Measurements from ENCODE around the gene SYCE1L. TPM values are rescaled to one million over a fixed set of nuclear protein-coding genes. Genes with fewer than 3 reads are reported as not detected.

SYCE1L gene
- total RNA-seq, 1 experiment from 2014 or later = not detected

DNA sequence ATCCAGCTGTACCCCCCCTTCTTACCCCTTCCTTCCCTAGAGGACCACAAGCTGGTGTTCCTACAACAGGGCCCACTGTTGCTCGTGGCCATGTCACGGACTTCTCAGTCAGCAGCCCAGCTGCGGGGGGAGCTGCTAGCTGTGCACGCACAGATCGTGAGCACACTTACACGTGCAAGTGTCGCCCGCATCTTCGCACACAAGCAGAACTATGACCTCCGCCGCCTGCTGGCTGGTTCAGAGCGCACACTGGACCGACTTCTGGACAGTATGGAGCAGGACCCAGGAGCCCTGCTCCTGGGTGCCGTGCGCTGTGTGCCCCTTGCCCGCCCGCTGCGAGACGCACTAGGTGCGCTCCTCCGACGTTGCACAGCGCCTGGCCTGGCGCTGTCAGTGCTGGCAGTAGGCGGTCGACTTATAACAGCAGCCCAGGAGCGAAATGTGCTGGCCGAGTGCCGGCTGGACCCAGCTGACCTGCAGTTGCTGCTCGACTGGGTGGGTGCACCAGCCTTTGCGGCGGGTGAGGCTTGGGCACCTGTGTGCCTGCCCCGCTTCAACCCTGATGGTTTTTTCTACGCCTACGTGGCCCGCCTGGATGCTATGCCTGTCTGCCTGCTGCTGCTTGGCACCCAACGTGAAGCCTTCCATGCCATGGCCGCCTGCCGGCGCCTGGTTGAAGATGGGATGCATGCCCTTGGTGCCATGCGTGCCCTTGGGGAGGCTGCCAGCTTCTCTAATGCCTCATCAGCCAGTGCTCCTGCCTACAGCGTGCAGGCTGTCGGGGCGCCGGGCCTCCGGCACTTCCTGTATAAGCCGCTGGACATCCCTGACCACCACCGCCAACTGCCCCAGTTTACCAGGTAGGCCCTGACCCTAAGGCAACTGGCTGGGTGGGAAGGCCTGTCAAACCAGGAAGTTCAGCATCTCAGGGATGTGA, 4.6 kb upstream of the SYCE1L start:
- Histone ChIP-seq H3K4me3 (ENCODE audit: low read depth, low read length, poor library complexity, severe bottlenecking) (no peak overlapping the region), H3K9me3 (ENCODE audit: low read depth, low read length, poor library complexity, severe bottlenecking) (no peaks in the 10 kb centered on the region), H3K27ac (ENCODE audit: low read depth, low read length, poor library complexity, severe bottlenecking) (no peak overlapping the region), H3K36me3 (ENCODE audit: insufficient read depth, low read length, poor library complexity, severe bottlenecking) (peaks cover 20% of the 10 kb centered on the region), H3K27me3 (replicated peaks; ENCODE audit: insufficient read depth, low read depth, low read length, poor library complexity) (no peaks in the 10 kb centered on the region), H3K4me1 (ENCODE audit: insufficient read depth, low read length, poor library complexity, severe bottlenecking) (peaks cover 5% of the 10 kb centered on the region)
- intact Hi-C loops (cut with micrococcal nuclease; ENCODE audit: unreplicated experiment) = no loop called here
- DNase-seq (ENCODE audit: low spot score) = no peak
- ChIA-PET POLR2A (ENCODE audit: low non-redundant PET) (no interaction called here), CTCF (no interaction called here)
- TF ChIP-seq, protein P1, sequence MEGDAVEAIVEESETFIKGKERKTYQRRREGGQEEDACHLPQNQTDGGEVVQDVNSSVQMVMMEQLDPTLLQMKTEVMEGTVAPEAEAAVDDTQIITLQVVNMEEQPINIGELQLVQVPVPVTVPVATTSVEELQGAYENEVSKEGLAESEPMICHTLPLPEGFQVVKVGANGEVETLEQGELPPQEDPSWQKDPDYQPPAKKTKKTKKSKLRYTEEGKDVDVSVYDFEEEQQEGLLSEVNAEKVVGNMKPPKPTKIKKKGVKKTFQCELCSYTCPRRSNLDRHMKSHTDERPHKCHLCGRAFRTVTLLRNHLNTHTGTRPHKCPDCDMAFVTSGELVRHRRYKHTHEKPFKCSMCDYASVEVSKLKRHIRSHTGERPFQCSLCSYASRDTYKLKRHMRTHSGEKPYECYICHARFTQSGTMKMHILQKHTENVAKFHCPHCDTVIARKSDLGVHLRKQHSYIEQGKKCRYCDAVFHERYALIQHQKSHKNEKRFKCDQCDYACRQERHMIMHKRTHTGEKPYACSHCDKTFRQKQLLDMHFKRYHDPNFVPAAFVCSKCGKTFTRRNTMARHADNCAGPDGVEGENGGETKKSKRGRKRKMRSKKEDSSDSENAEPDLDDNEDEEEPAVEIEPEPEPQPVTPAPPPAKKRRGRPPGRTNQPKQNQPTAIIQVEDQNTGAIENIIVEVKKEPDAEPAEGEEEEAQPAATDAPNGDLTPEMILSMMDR (conservative IDR thresholded peaks at IDR 0.05; ENCODE audit: low read depth, low read length) = no peak
- no peak for TF ChIP-seq EZH2 (IDR thresholded peaks at IDR 0.05; ENCODE audit: borderline replicate concordance, low read depth, low read length, poor library complexity, severe bottlenecking)
- BruUV-seq (replicated peaks) = no TSS peak

DNA sequence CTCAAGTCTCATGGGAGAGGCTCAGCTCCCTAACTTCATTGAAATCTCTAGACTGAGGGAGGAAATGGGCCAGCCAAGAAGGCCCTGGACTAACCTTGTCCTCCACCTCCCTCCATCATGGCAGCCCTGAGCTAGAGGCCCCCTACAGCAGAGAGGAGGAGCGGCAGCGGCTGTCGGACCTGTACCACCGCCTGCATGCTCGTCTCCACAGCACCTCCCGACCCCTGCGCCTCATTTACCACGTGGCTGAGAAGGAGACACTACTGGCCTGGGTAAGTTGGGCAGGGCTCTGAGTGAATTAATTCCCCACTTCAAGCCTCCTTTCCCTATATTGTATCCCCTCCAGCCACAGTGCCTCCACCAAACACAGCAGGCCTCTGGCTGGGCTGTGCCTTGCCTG, 3.8 kb upstream of the SYCE1L start:
- intact Hi-C loops (cut with micrococcal nuclease; ENCODE audit: unreplicated experiment) = no loop called here
- no peak for DNase-seq (ENCODE audit: low spot score)
- no peak overlapping the region for H3K27ac ChIP-seq (ENCODE audit: low read depth, low read length, poor library complexity, severe bottlenecking)
- TF ChIP-seq EZH2 (IDR thresholded peaks at IDR 0.05; ENCODE audit: borderline replicate concordance, low read depth, low read length, poor library complexity, severe bottlenecking) = no peak
- TF ChIP-seq, protein P1 (conservative IDR thresholded peaks at IDR 0.05; ENCODE audit: low read depth, low read length) = no peak
- no TSS peak for BruUV-seq (replicated peaks)
- no peaks in the 10 kb centered on the region for H3K9me3 ChIP-seq (ENCODE audit: low read depth, low read length, poor library complexity, severe bottlenecking)
- no peak overlapping the region for H3K4me3 ChIP-seq (ENCODE audit: low read depth, low read length, poor library complexity, severe bottlenecking)
- peaks cover 5% of the 10 kb centered on the region for H3K4me1 ChIP-seq (ENCODE audit: insufficient read depth, low read length, poor library complexity, severe bottlenecking)
- ChIA-PET POLR2A (ENCODE audit: low non-redundant PET) (no interaction called here), CTCF (no interaction called here)
- H3K36me3 ChIP-seq (ENCODE audit: insufficient read depth, low read length, poor library complexity, severe bottlenecking) = peaks cover 21% of the 10 kb centered on the region
- no peaks in the 10 kb centered on the region for H3K27me3 ChIP-seq (replicated peaks; ENCODE audit: insufficient read depth, low read depth, low read length, poor library complexity)

DNA sequence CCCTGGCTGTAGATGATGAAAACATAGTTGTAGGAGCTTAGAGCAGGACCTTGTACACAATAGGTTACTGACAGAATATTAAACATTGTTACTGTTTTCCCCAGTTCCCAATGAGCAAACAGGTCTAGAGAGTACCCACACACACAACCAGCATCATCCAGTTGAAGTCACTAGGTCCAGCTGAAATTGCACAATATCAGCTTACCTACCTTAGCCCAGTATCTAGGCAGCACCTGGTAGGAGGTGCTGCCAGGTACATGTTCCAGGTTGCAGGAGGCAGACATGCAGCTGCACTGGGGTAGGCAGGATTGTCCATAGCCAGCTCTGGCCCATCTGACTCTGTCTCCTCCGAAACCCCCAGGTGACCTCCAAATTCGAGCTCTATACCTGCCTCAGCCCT, 1.5 kb upstream of the SYCE1L start:
- intact Hi-C loops (cut with micrococcal nuclease; ENCODE audit: unreplicated experiment) = no loop called here
- Histone ChIP-seq H3K27ac (ENCODE audit: low read depth, low read length, poor library complexity, severe bottlenecking) (no peak overlapping the region), H3K9me3 (ENCODE audit: low read depth, low read length, poor library complexity, severe bottlenecking) (no peaks in the 10 kb centered on the region), H3K4me1 (ENCODE audit: insufficient read depth, low read length, poor library complexity, severe bottlenecking) (no peaks in the 10 kb centered on the region), H3K36me3 (ENCODE audit: insufficient read depth, low read length, poor library complexity, severe bottlenecking) (peaks cover 21% of the 10 kb centered on the region), H3K4me3 (ENCODE audit: low read depth, low read length, poor library complexity, severe bottlenecking) (no peak overlapping the region), H3K27me3 (replicated peaks; ENCODE audit: insufficient read depth, low read depth, low read length, poor library complexity) (no peaks in the 10 kb centered on the region)
- no TSS peak for BruUV-seq (replicated peaks)
- POLR2A ChIA-PET (ENCODE audit: low non-redundant PET) = no interaction called here
- CTCF ChIA-PET = no interaction called here
- DNase-seq (ENCODE audit: low spot score) = no peak
- TF ChIP-seq, protein P1 (conservative IDR thresholded peaks at IDR 0.05; ENCODE audit: low read depth, low read length) = no peak
- no peak for TF ChIP-seq EZH2 (IDR thresholded peaks at IDR 0.05; ENCODE audit: borderline replicate concordance, low read depth, low read length, poor library complexity, severe bottlenecking)
